ENCODE data around the gene C3orf33.
A peak's percentile ranks its signal among the peaks of the same experiment; 100 is the strongest.

The C3orf33 gene

GRCh38 chr3:155804323-155804722 lies 1.8 kb downstream of the C3orf33 start:
- H3K27ac ChIP-seq (ENCODE audit: low read length, poor library complexity, severe bottlenecking): no peak overlapping the region
- H2BK12ac ChIP-seq (ENCODE audit: low read length in 2 of 2): no peak overlapping the region
- no peak overlapping the region for H3K4me2 ChIP-seq (ENCODE audit: low read length, poor library complexity, severe bottlenecking)
- no peaks in the 10 kb centered on the region for H3K9me3 ChIP-seq (ENCODE audit: control insufficient read depth, low read length)
- no peak overlapping the region for H4K8ac ChIP-seq (ENCODE audit: low read length)
- H3K79me1 ChIP-seq (replicated peaks; ENCODE audit: low read length, poor library complexity, severe bottlenecking): peaks cover 2% of the 10 kb centered on the region
- no peak overlapping the region for H4K91ac ChIP-seq (ENCODE audit: low read length)
- H3K18ac ChIP-seq (ENCODE audit: low read depth in 1 of 2, low read length in 2 of 2): no peak overlapping the region
- no peak overlapping the region for H2BK5ac ChIP-seq (ENCODE audit: low read depth, low read length, poor library complexity, severe bottlenecking)
- H2BK15ac ChIP-seq (ENCODE audit: low read depth, poor library complexity, severe bottlenecking): no peak overlapping the region
- H3K36me3 ChIP-seq (ENCODE audit: control insufficient read depth in 1 of 2, insufficient read depth in 2 of 2, low read depth in 1 of 2, low read length in 2 of 2): peaks cover 0 to 7% of the 10 kb centered on the region in 2 experiments
- H2AK5ac ChIP-seq (ENCODE audit: low read length, severe bottlenecking): no peak overlapping the region
- no peak overlapping the region for H3K4me3 ChIP-seq (ENCODE audit: insufficient read depth in 1 of 2, low read depth in 1 of 2, low read length in 2 of 2)
- H2BK120ac ChIP-seq (ENCODE audit: low read depth, low read length): no peak overlapping the region
- H3K14ac ChIP-seq (ENCODE audit: low read length in 2 of 2): no peak overlapping the region
- DNase-seq: no peak
- no peak overlapping the region for H3K23ac ChIP-seq (ENCODE audit: low read length in 2 of 2)
- H3K27me3 ChIP-seq (ENCODE audit: control insufficient read depth in 1 of 2, insufficient read depth in 1 of 2, low read length in 2 of 2): no peaks in the 10 kb centered on the region
- H2AFZ ChIP-seq (ENCODE audit: low read depth, low read length): no peak overlapping the region
- peaks cover 3% of the 10 kb centered on the region for H3K4me1 ChIP-seq (ENCODE audit: control insufficient read depth, insufficient read depth, low read depth, low read length)
- H3K4ac ChIP-seq (ENCODE audit: low read depth in 1 of 2, low read length in 2 of 2): no peak overlapping the region
- no peak overlapping the region for H3K9ac ChIP-seq (ENCODE audit: low read length)

DNA sequence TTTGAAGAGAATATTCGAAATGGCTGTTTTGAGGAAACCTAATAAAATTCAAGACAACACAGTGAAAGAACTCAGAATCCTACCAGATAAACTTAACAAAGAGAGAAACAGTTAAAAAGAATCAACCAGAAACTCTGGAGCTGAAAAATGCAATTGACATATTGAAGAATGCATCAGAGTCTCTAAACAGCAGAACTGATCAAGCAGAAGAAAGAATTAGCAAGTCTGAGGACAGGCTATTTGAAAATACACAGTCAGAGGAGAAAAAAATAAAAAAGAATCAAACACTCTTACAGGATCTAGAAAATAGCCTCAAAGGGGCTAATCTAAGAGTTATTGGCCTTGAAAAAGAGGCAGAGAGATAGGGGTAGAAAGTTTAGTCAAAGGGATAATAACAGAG lies 13.5 kb downstream of the C3orf33 start:
- no peaks in the 10 kb centered on the region for H3K27me3 ChIP-seq (ENCODE audit: control insufficient read depth in 1 of 2, insufficient read depth in 1 of 2, low read length in 2 of 2)
- H3K4me2 ChIP-seq (ENCODE audit: low read length, poor library complexity, severe bottlenecking): no peak overlapping the region
- H2BK120ac ChIP-seq (ENCODE audit: low read depth, low read length): no peak overlapping the region
- WGBS: no CpG with 5 or more reads among the region's 1 CpG
- no peak overlapping the region for H3K9ac ChIP-seq (ENCODE audit: low read length)
- H3K18ac ChIP-seq (ENCODE audit: low read depth in 1 of 2, low read length in 2 of 2): no peak overlapping the region
- no peak overlapping the region for H2BK5ac ChIP-seq (ENCODE audit: low read depth, low read length, poor library complexity, severe bottlenecking)
- H3K4me1 ChIP-seq (ENCODE audit: control insufficient read depth, insufficient read depth, low read depth, low read length): no peaks in the 10 kb centered on the region
- H3K9me3 ChIP-seq (ENCODE audit: control insufficient read depth, low read length): peaks cover 2% of the 10 kb centered on the region
- no peak overlapping the region for H3K4me3 ChIP-seq (ENCODE audit: insufficient read depth in 1 of 2, low read depth in 1 of 2, low read length in 2 of 2)
- peaks cover 7% of the 10 kb centered on the region for H3K79me1 ChIP-seq (replicated peaks; ENCODE audit: low read length, poor library complexity, severe bottlenecking)
- peaks cover 11 to 13% of the 10 kb centered on the region in 2 experiments for H3K36me3 ChIP-seq (ENCODE audit: control insufficient read depth in 1 of 2, insufficient read depth in 2 of 2, low read depth in 1 of 2, low read length in 2 of 2)
- no peak overlapping the region for H3K27ac ChIP-seq (ENCODE audit: low read length, poor library complexity, severe bottlenecking)
- no peak overlapping the region for H2AK5ac ChIP-seq (ENCODE audit: low read length, severe bottlenecking)
- no peak overlapping the region for H2BK15ac ChIP-seq (ENCODE audit: low read depth, poor library complexity, severe bottlenecking)
- H4K91ac ChIP-seq (ENCODE audit: low read length): no peak overlapping the region
- no peak overlapping the region for H4K8ac ChIP-seq (ENCODE audit: low read length)
- no peak overlapping the region for H3K23ac ChIP-seq (ENCODE audit: low read length in 2 of 2)
- H2AFZ ChIP-seq (ENCODE audit: low read depth, low read length): no peak overlapping the region
- H2BK12ac ChIP-seq (ENCODE audit: low read length in 2 of 2): no peak overlapping the region
- H3K4ac ChIP-seq (ENCODE audit: low read depth in 1 of 2, low read length in 2 of 2): no peak overlapping the region
- DNase-seq: no peak
- no peak overlapping the region for H3K14ac ChIP-seq (ENCODE audit: low read length in 2 of 2)

DNA sequence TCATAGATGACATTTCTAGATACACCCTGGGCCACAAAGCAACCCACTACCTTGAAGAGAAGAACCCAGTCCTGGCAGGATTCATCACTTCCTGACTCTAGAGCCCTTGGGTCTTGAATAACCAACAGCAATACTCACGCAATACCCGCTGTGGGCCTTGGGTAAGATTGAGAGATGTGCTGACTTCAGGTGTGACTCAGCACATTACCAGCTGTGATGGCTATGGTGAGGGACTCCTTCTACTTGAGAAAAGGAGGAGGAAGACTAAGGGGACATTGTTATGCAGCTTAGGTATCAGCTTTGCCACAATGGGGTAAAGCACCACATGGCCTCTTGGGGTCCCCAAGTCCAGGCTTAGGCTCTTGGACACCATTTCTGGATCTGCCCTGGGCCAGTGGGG lies 14.9 kb downstream of the C3orf33 start:
- no peak overlapping the region for H2BK15ac ChIP-seq (ENCODE audit: low read depth, poor library complexity, severe bottlenecking)
- no peak overlapping the region for H4K91ac ChIP-seq (ENCODE audit: low read length)
- H2BK12ac ChIP-seq (ENCODE audit: low read length in 2 of 2): no peak overlapping the region
- H3K9ac ChIP-seq (ENCODE audit: low read length): no peak overlapping the region
- H3K27me3 ChIP-seq (ENCODE audit: control insufficient read depth in 1 of 2, insufficient read depth in 1 of 2, low read length in 2 of 2): no peaks in the 10 kb centered on the region
- no peak overlapping the region for H2AFZ ChIP-seq (ENCODE audit: low read depth, low read length)
- no peaks in the 10 kb centered on the region for H3K4me1 ChIP-seq (ENCODE audit: control insufficient read depth, insufficient read depth, low read depth, low read length)
- H3K9me3 ChIP-seq (ENCODE audit: control insufficient read depth, low read length): no peaks in the 10 kb centered on the region
- H3K79me1 ChIP-seq (replicated peaks; ENCODE audit: low read length, poor library complexity, severe bottlenecking): peaks cover 7% of the 10 kb centered on the region
- H2BK5ac ChIP-seq (ENCODE audit: low read depth, low read length, poor library complexity, severe bottlenecking): no peak overlapping the region
- no peak overlapping the region for H3K14ac ChIP-seq (ENCODE audit: low read length in 2 of 2)
- no peak overlapping the region for H2AK5ac ChIP-seq (ENCODE audit: low read length, severe bottlenecking)
- no peak overlapping the region for H3K27ac ChIP-seq (ENCODE audit: low read length, poor library complexity, severe bottlenecking)
- no peak overlapping the region for H2BK120ac ChIP-seq (ENCODE audit: low read depth, low read length)
- H3K4ac ChIP-seq (ENCODE audit: low read depth in 1 of 2, low read length in 2 of 2): no peak overlapping the region
- H3K18ac ChIP-seq (ENCODE audit: low read depth in 1 of 2, low read length in 2 of 2): no peak overlapping the region
- peaks cover 11 to 13% of the 10 kb centered on the region in 2 experiments for H3K36me3 ChIP-seq (ENCODE audit: control insufficient read depth in 1 of 2, insufficient read depth in 2 of 2, low read depth in 1 of 2, low read length in 2 of 2)
- no peak overlapping the region for H4K8ac ChIP-seq (ENCODE audit: low read length)
- peak; percentile 13 for DNase-seq
- no peak overlapping the region for H3K4me3 ChIP-seq (ENCODE audit: insufficient read depth in 1 of 2, low read depth in 1 of 2, low read length in 2 of 2)
- H3K4me2 ChIP-seq (ENCODE audit: low read length, poor library complexity, severe bottlenecking): no peak overlapping the region
- no peak overlapping the region for H3K23ac ChIP-seq (ENCODE audit: low read length in 2 of 2)
- WGBS: 98% methylated on average over 2 of the region's 2 CpGs

- no peak overlapping the region for H3K4me2 ChIP-seq (ENCODE audit: low read length, poor library complexity, severe bottlenecking)
- H3K27me3 ChIP-seq (ENCODE audit: control insufficient read depth in 1 of 2, insufficient read depth in 1 of 2, low read length in 2 of 2): no peaks in the 10 kb centered on the region
- H3K9ac ChIP-seq (ENCODE audit: low read length): no peak overlapping the region
- no peak overlapping the region for H3K23ac ChIP-seq (ENCODE audit: low read length in 2 of 2)
- H2AK5ac ChIP-seq (ENCODE audit: low read length, severe bottlenecking): no peak overlapping the region
- H2AFZ ChIP-seq (ENCODE audit: low read depth, low read length): no peak overlapping the region
- no peak overlapping the region for H2BK120ac ChIP-seq (ENCODE audit: low read depth, low read length)
- H2BK12ac ChIP-seq (ENCODE audit: low read length in 2 of 2): no peak overlapping the region
- no peak overlapping the region for H3K4ac ChIP-seq (ENCODE audit: low read depth in 1 of 2, low read length in 2 of 2)
- no peak overlapping the region for H4K8ac ChIP-seq (ENCODE audit: low read length)
- no peak overlapping the region for H3K18ac ChIP-seq (ENCODE audit: low read depth in 1 of 2, low read length in 2 of 2)
- no peak for DNase-seq
- H3K27ac ChIP-seq (ENCODE audit: low read length, poor library complexity, severe bottlenecking): no peak overlapping the region
- no peak overlapping the region for H3K4me3 ChIP-seq (ENCODE audit: insufficient read depth in 1 of 2, low read depth in 1 of 2, low read length in 2 of 2)
- peaks cover 11 to 13% of the 10 kb centered on the region in 2 experiments for H3K36me3 ChIP-seq (ENCODE audit: control insufficient read depth in 1 of 2, insufficient read depth in 2 of 2, low read depth in 1 of 2, low read length in 2 of 2)
- no peaks in the 10 kb centered on the region for H3K4me1 ChIP-seq (ENCODE audit: control insufficient read depth, insufficient read depth, low read depth, low read length)
- H3K79me1 ChIP-seq (replicated peaks; ENCODE audit: low read length, poor library complexity, severe bottlenecking): peaks cover 7% of the 10 kb centered on the region
- no peak overlapping the region for H2BK15ac ChIP-seq (ENCODE audit: low read depth, poor library complexity, severe bottlenecking)
- H4K91ac ChIP-seq (ENCODE audit: low read length): no peak overlapping the region
- no peaks in the 10 kb centered on the region for H3K9me3 ChIP-seq (ENCODE audit: control insufficient read depth, low read length)
- H2BK5ac ChIP-seq (ENCODE audit: low read depth, low read length, poor library complexity, severe bottlenecking): no peak overlapping the region
- no peak overlapping the region for H3K14ac ChIP-seq (ENCODE audit: low read length in 2 of 2)
- 93% methylated on average over 3 of the region's 4 CpGs for WGBS
Measured at GRCh38 chr3:155790272-155790925, 15.7 kb downstream of the C3orf33 start.

Data from mesenchymal stem cell (in vitro differentiated cells and primary cell).